Mononuclear cell (primary cell): ENCODE measurements around the gene PRDM8. TPM values are rescaled to one million over a fixed set of nuclear protein-coding genes. Genes with fewer than 3 reads are reported as not detected.

Experiments used
- H3K27me3 ChIP-seq: 2 replicates; pipeline ENCODE4 v1.6.0; 2011; ENCODE audit warnings: low read length, control low read depth; ENCODE audit not compliant: insufficient read depth
- H3K4me1 ChIP-seq: 2 replicates; pipeline ENCODE4 v1.5.1; 2011; ENCODE audit warnings: mild to moderate bottlenecking, low read length, control low read depth; ENCODE audit not compliant: insufficient read depth
- H3K4me3 ChIP-seq: 2 replicates; pipeline ENCODE4 v1.5.1; 2011; ENCODE audit warnings: mild to moderate bottlenecking, low read length, moderate library complexity
- H3K9me3 ChIP-seq: 2 replicates; pipeline ENCODE4 v1.5.1; 2011; ENCODE audit warnings: low read depth, mild to moderate bottlenecking, control low read depth, low read length
- total RNA-seq: library from RNA; depleted of rRNA; stranded (reverse); fragments of >200 nt; gene quantifications from one replicate; pipeline ENCODE4 v1.2.3, GENCODE V29; 2012

Gene PRDM8
- total RNA-seq, 1 donor: 4.8 TPM

- Histone ChIP-seq H3K27me3 (peaks cover 31% of the 10 kb centered on the region), H3K4me3 (no peak overlapping the region), H3K4me1 (no peaks in the 10 kb centered on the region), H3K9me3 (no peaks in the 10 kb centered on the region)
Observed at GRCh38 chr4:80220711-80221110, 23.4 kb downstream of the PRDM8 start.

- Histone ChIP-seq H3K4me3 (no peak overlapping the region), H3K27me3 (peaks cover 31% of the 10 kb centered on the region)
Observed at GRCh38 chr4:80221161-80221560, 23.9 kb downstream of the PRDM8 start.

GRCh38 chr4:80225595-80225994, 28.3 kb downstream of the PRDM8 start:
- no peaks in the 10 kb centered on the region for H3K4me1 ChIP-seq
- no peak overlapping the region for H3K4me3 ChIP-seq
- peaks cover 18% of the 10 kb centered on the region for H3K27me3 ChIP-seq
- no peaks in the 10 kb centered on the region for H3K9me3 ChIP-seq

More at GRCh38 chr4:80221161-80221560, 23.9 kb downstream of the PRDM8 start:
- no peaks in the 10 kb centered on the region for H3K4me1 ChIP-seq
- H3K9me3 ChIP-seq: no peaks in the 10 kb centered on the region

- H3K9me3 ChIP-seq: no peaks in the 10 kb centered on the region
- no peak overlapping the region for H3K4me3 ChIP-seq
- no peaks in the 10 kb centered on the region for H3K4me1 ChIP-seq
- H3K27me3 ChIP-seq: peaks cover 16% of the 10 kb centered on the region
Observed at GRCh38 chr4:80226094-80226493, 28.8 kb downstream of the PRDM8 start.

- H3K4me1 ChIP-seq: no peaks in the 10 kb centered on the region
- no peaks in the 10 kb centered on the region for H3K9me3 ChIP-seq
- H3K4me3 ChIP-seq: no peak overlapping the region
- peaks cover 5% of the 10 kb centered on the region for H3K27me3 ChIP-seq
Observed at GRCh38 chr4:80228460-80228859, 31.2 kb downstream of the PRDM8 start.

GRCh38 chr4:80229128-80229527, 31.8 kb downstream of the PRDM8 start:
- no peaks in the 10 kb centered on the region for H3K4me1 ChIP-seq
- no peaks in the 10 kb centered on the region for H3K9me3 ChIP-seq
- H3K4me3 ChIP-seq: no peak overlapping the region

GRCh38 chr4:80229590-80229989, 32.3 kb downstream of the PRDM8 start:
- H3K4me1 ChIP-seq: no peaks in the 10 kb centered on the region
- no peaks in the 10 kb centered on the region for H3K9me3 ChIP-seq
- H3K4me3 ChIP-seq: no peak overlapping the region
- peaks cover 5% of the 10 kb centered on the region for H3K27me3 ChIP-seq

More at GRCh38 chr4:80229128-80229527, 31.8 kb downstream of the PRDM8 start:
- peaks cover 5% of the 10 kb centered on the region for H3K27me3 ChIP-seq

- Histone ChIP-seq H3K4me3 (no peak overlapping the region), H3K27me3 (peaks cover 5% of the 10 kb centered on the region), H3K4me1 (no peaks in the 10 kb centered on the region), H3K9me3 (no peaks in the 10 kb centered on the region)
Observed at GRCh38 chr4:80231180-80231579, 33.9 kb downstream of the PRDM8 start.

GRCh38 chr4:80232707-80233370, 35.5 kb downstream of the PRDM8 start:
- H3K27me3 ChIP-seq: peaks cover 5% of the 10 kb centered on the region
- H3K4me3 ChIP-seq: no peak overlapping the region

GRCh38 chr4:80233390-80233789, 36.1 kb downstream of the PRDM8 start:
- Histone ChIP-seq H3K9me3 (no peaks in the 10 kb centered on the region), H3K4me3 (no peak overlapping the region), H3K4me1 (no peaks in the 10 kb centered on the region), H3K27me3 (peaks cover 5% of the 10 kb centered on the region)

More at GRCh38 chr4:80232707-80233370, 35.5 kb downstream of the PRDM8 start:
- no peaks in the 10 kb centered on the region for H3K4me1 ChIP-seq
- H3K9me3 ChIP-seq: no peaks in the 10 kb centered on the region

GRCh38 chr4:80235451-80235850, 38.1 kb downstream of the PRDM8 start:
- Histone ChIP-seq H3K4me1 (no peaks in the 10 kb centered on the region), H3K27me3 (peaks cover 3% of the 10 kb centered on the region), H3K9me3 (no peaks in the 10 kb centered on the region), H3K4me3 (no peak overlapping the region)

- H3K4me1 ChIP-seq: no peaks in the 10 kb centered on the region
- no peak overlapping the region for H3K4me3 ChIP-seq
- H3K9me3 ChIP-seq: no peaks in the 10 kb centered on the region
- peaks cover 4% of the 10 kb centered on the region for H3K27me3 ChIP-seq
Observed at GRCh38 chr4:80237992-80238391, 40.7 kb downstream of the PRDM8 start.

GRCh38 chr4:80239480-80240150, 42.3 kb downstream of the PRDM8 start:
- H3K4me3 ChIP-seq: no peak overlapping the region
- H3K27me3 ChIP-seq: peaks cover 8% of the 10 kb centered on the region
- H3K4me1 ChIP-seq: no peaks in the 10 kb centered on the region
- H3K9me3 ChIP-seq: no peaks in the 10 kb centered on the region

- no peaks in the 10 kb centered on the region for H3K4me1 ChIP-seq
- peaks cover 8% of the 10 kb centered on the region for H3K27me3 ChIP-seq
- no peak overlapping the region for H3K4me3 ChIP-seq
- H3K9me3 ChIP-seq: no peaks in the 10 kb centered on the region
Observed at GRCh38 chr4:80240976-80241375, 43.7 kb downstream of the PRDM8 start.

GRCh38 chr4:80243274-80244018, 46.1 kb downstream of the PRDM8 start:
- Histone ChIP-seq H3K4me3 (no peak overlapping the region), H3K4me1 (no peaks in the 10 kb centered on the region), H3K27me3 (peaks cover 8% of the 10 kb centered on the region), H3K9me3 (no peaks in the 10 kb centered on the region)
